HCT116 (cell line): ENCODE results near the gene ST14. TPM values are rescaled to one million over a fixed set of nuclear protein-coding genes. Genes with fewer than 3 reads are reported as not detected.
"Not testable (repeated sequence)": the region's sequence is repeated elsewhere in the genome, so short reads cannot be mapped to it uniquely, and the experiment has no call there.

ENCODE experiments used
- ATAC-seq: fragments of 200-7000 bp; cut with Tn5 transposase; 2 replicates; pipeline ENCODE4 v1.9.1; 2020; ENCODE audit warnings: mild to moderate bottlenecking, moderate library complexity
- BruUV-seq: library from RNA; stranded (reverse); fragments of 400-500 nt; replicated peaks from 2 replicates; lab custom pipeline; 2021; lab: Mats Ljungman, UMichigan
- CTCF ChIA-PET: fragments of 300-600 bp; sonication (Branson Sonifier 250); formaldehyde crosslinking; loops from one replicate; lab custom pipeline; 2021; ENCODE audit warnings: antibody characterized with exemption; lab: Charles Lee
- POLR2A ChIA-PET: fragments of 300-600, 350-600 bp; sonication (Branson Sonifier 250); formaldehyde crosslinking; loops from one replicate; lab custom pipeline; 2021; ENCODE audit warnings: antibody characterized with exemption; lab: Charles Lee
- RAD21 ChIA-PET, 2 experiments: fragments of 300-600 bp; sonication (Branson Sonifier 250); formaldehyde crosslinking; loops; one replicate each; lab custom pipeline; 2023; ENCODE audit warnings: low total read pairs in 2 of 2; ENCODE audit not compliant: uncharacterized antibody in 2 of 2, unreplicated experiment in 2 of 2, low non-redundant PET in 1 of 2; lab: Charles Lee
- DNase-seq: peaks from one replicate; pipeline ENCODE4 v3.0.0-alpha.2; 2010; ENCODE audit warnings: low read depth, low spot score
- H2AFZ ChIP-seq: fragments of 200-600 bp; shearing (Covaris generic), sonication (generic); 2 replicates; pipeline ENCODE4 v1.6.1; 2017; ENCODE audit warnings: low read depth, mixed run types, mixed read lengths, antibody characterized with exemption, low read length; ENCODE audit not compliant: poor library complexity, severe bottlenecking
- H3K27ac ChIP-seq: 2 replicates; pipeline ENCODE4 v1.5.1; 2012; ENCODE audit warnings: low read depth, low read length
- H3K27me3 ChIP-seq: fragments of 200-600 bp; sonication (generic); 2 replicates; pipeline ENCODE4 v1.6.1; 2016; ENCODE audit warnings: mixed run types, low read length, mixed read lengths; ENCODE audit not compliant: insufficient read depth
- H3K36me3 ChIP-seq, 2 experiments: fragments of 200-500 bp in 1 of 2; fragments of 200-600 bp in 1 of 2; sonication (Bioruptor generic) in 1 of 2; sonication (generic) in 1 of 2; 2 replicates each; pipeline versions ENCODE4 v1.5.1 to v1.6.1; 2014 to 2016; ENCODE audit warnings: low read length in 2 of 2, inconsistent platforms in 1 of 2, mixed read lengths in 1 of 2, mixed run types in 1 of 2; ENCODE audit not compliant: insufficient read depth in 2 of 2, control insufficient read depth in 1 of 2
- H3K4me1 ChIP-seq, 2 experiments: fragments of 200-600 bp in 1 of 2; sonication (generic) in 1 of 2; 2 replicates each; pipeline versions ENCODE4 v1.5.1 to v1.6.1; 2012 to 2017; ENCODE audit warnings: low read length in 2 of 2, inconsistent platforms in 1 of 2, mild to moderate bottlenecking in 1 of 2, mixed read lengths in 1 of 2, mixed run types in 1 of 2, moderate library complexity in 1 of 2; ENCODE audit not compliant: insufficient read depth in 2 of 2, control insufficient read depth in 1 of 2
- H3K4me2 ChIP-seq: fragments of 200-600 bp; sonication (generic); 2 replicates; pipeline ENCODE4 v1.6.1; 2017; ENCODE audit warnings: mixed run types, low read length, mixed read lengths
- H3K4me3 ChIP-seq, 2 experiments: fragments of 200-600 bp in 1 of 2; sonication (generic) in 1 of 2; replicated peaks in 1 of 2; 2 replicates each; pipeline ENCODE4 v1.5.1; 2011 to 2016; ENCODE audit warnings: low read length in 2 of 2, control low read depth in 1 of 2, low read depth in 1 of 2, mild to moderate bottlenecking in 1 of 2, mixed read lengths in 1 of 2, mixed run types in 1 of 2
- H3K79me2 ChIP-seq: fragments of 200-600 bp; sonication (generic); 2 replicates; pipeline ENCODE4 v1.6.1; 2017; ENCODE audit warnings: mild to moderate bottlenecking, mixed run types, low read length, moderate library complexity, mixed read lengths; ENCODE audit not compliant: insufficient read depth
- H3K9ac ChIP-seq: fragments of 200-600 bp; sonication (generic); 2 replicates; pipeline ENCODE4 v1.6.1; 2016; ENCODE audit warnings: low read length, mixed read lengths
- H3K9me2 ChIP-seq: fragments of 200-600 bp; sonication (generic), shearing (Covaris generic); 2 replicates; pipeline ENCODE4 v1.6.1; 2017; ENCODE audit warnings: mixed run types, mild to moderate bottlenecking, moderate library complexity; ENCODE audit not compliant: insufficient read depth
- H3K9me3 ChIP-seq, 2 experiments: fragments of 200-500 bp in 1 of 2; fragments of 200-600 bp in 1 of 2; sonication (Bioruptor generic) in 1 of 2; sonication (generic) in 1 of 2; 2 replicates each; pipeline ENCODE4 v1.6.1; 2014 to 2017; ENCODE audit warnings: low read length in 2 of 2, mixed read lengths in 2 of 2, inconsistent platforms in 1 of 2, low read depth in 1 of 2, mild to moderate bottlenecking in 1 of 2, mixed run types in 1 of 2, moderate library complexity in 1 of 2; ENCODE audit not compliant: control insufficient read depth in 1 of 2, insufficient read depth in 1 of 2
- H4K20me1 ChIP-seq: fragments of 200-600 bp; sonication (generic), shearing (Covaris generic); 2 replicates; pipeline ENCODE4 v1.6.1; 2017; ENCODE audit warnings: mixed run types, mild to moderate bottlenecking, moderate library complexity; ENCODE audit not compliant: insufficient read depth
- ATF3 ChIP-seq: IDR thresholded peaks from 2 replicates; pipeline ENCODE4 v1.6.1; 2012
- CEBPB ChIP-seq: IDR thresholded peaks from 2 replicates; pipeline ENCODE4 v1.6.1; 2012; ENCODE audit warnings: low read depth
- ELF1 ChIP-seq: IDR thresholded peaks from 2 replicates; pipeline ENCODE4 v1.6.1; 2012; ENCODE audit warnings: low read depth, borderline replicate concordance
- MAX ChIP-seq: IDR thresholded peaks from 2 replicates; pipeline ENCODE4 v1.6.1; 2012
- RAD21 ChIP-seq: IDR thresholded peaks from 2 replicates; pipeline ENCODE4 v1.6.1; 2012; ENCODE audit warnings: low read depth, mild to moderate bottlenecking
- ZNF274 ChIP-seq: fragments of 200-500 bp; sonication (Bioruptor generic); IDR thresholded peaks from 2 replicates; pipeline ENCODE4 v1.6.1; 2014; ENCODE audit warnings: mild to moderate bottlenecking, low read depth, low read length, inconsistent platforms
- intact Hi-C: fragments of 100-400 bp; cut with micrococcal nuclease; formaldehyde crosslinking; loops from 2 replicates; pipeline ENCODE4 v1.10.0; 2022
- total RNA-seq: library from RNA; stranded (reverse); gene quantifications from one replicate; pipeline ENCODE4 v1.2.1, GENCODE V29; 2021; ENCODE audit not compliant: unreplicated experiment

The ST14 gene
- total RNA-seq, 1 experiment from 2014 or later: 107 TPM

GRCh38 chr11:130244848-130245247, 85.3 kb downstream of the ST14 start:
- POLR2A ChIA-PET: no interaction called here
- TF ChIP-seq ZNF274: no peak
- TF ChIP-seq ELF1: no peak
- TF ChIP-seq ATF3: no peak
- TF ChIP-seq CEBPB: no peak
- TF ChIP-seq RAD21: no peak
- TF ChIP-seq MAX: no peak
- RAD21 ChIA-PET: no interaction called here
- DNase-seq (no peak), ATAC-seq (no peak)
- no peak overlapping the region for H3K4me3 ChIP-seq
- H3K27ac ChIP-seq: no peak overlapping the region
- no peaks in the 10 kb centered on the region for H3K27me3 ChIP-seq
- H4K20me1 ChIP-seq: peaks cover 3% of the 10 kb centered on the region; the same call in 1 of the 2 replicates
- H3K9me2 ChIP-seq: no peaks in the 10 kb centered on the region
- H3K4me1 ChIP-seq: no peaks in the 10 kb centered on the region
- intact Hi-C loops: no loop called here
- H3K9me3 ChIP-seq: no peaks in the 10 kb centered on the region
- CTCF ChIA-PET: no interaction called here
- no peak overlapping the region for H3K4me2 ChIP-seq
- H3K36me3 ChIP-seq: no peaks in the 10 kb centered on the region
- BruUV-seq: no TSS peak
- H3K9ac ChIP-seq: no peak overlapping the region
- H3K79me2 ChIP-seq: no peaks in the 10 kb centered on the region
- H2AFZ ChIP-seq: no peak overlapping the region

GRCh38 chr11:130245375-130245774, 85.8 kb downstream of the ST14 start:
- DNase-seq, H3K9me3 ChIP-seq, BruUV-seq, H3K36me3 ChIP-seq, H4K20me1 ChIP-seq, H3K27ac ChIP-seq, CTCF ChIA-PET, RAD21 ChIA-PET, ATAC-seq, POLR2A ChIA-PET, H2AFZ ChIP-seq, H3K4me2 ChIP-seq, intact Hi-C loops, H3K79me2 ChIP-seq, H3K9me2 ChIP-seq, H3K4me1 ChIP-seq, H3K4me3 ChIP-seq, H3K27me3 ChIP-seq, H3K9ac ChIP-seq: not testable (repeated sequence)
